HEK293 (cell line): ENCODE measurements around the gene ABTB2.

ENCODE experiments used
- ATF2 ChIP-seq: fragments of 450-650 bp; formaldehyde crosslinking; IDR thresholded peaks from 2 replicates; pipeline ENCODE4 v1.5.1; 2016; ENCODE audit warnings: missing biosample characterization, missing genetic modification characterization, low read depth
- CTCF ChIP-seq: fragments of 450-650 bp; formaldehyde crosslinking; IDR thresholded peaks from 2 replicates; pipeline ENCODE4 v1.5.1; 2016; ENCODE audit warnings: missing biosample characterization, missing genetic modification characterization
- GFI1B ChIP-seq: fragments of 450-650 bp; formaldehyde crosslinking; IDR thresholded peaks from 2 replicates; pipeline ENCODE4 v1.5.1; 2016; ENCODE audit warnings: missing biosample characterization, missing genetic modification characterization
- HOXA7 ChIP-seq: sonication (generic); formaldehyde crosslinking; IDR thresholded peaks from 2 replicates; pipeline ENCODE4 v1.8.1; 2022; ENCODE audit warnings: missing genetic modification reagents, borderline replicate concordance
- KLF16 ChIP-seq: fragments of 450-650 bp; formaldehyde crosslinking; IDR thresholded peaks from 2 replicates; pipeline ENCODE4 v1.5.1; 2017; ENCODE audit warnings: missing biosample characterization, missing genetic modification characterization
- MYNN ChIP-seq: fragments of 450-650 bp; formaldehyde crosslinking; IDR thresholded peaks from 2 replicates; pipeline ENCODE4 v1.5.1; 2016; ENCODE audit warnings: missing biosample characterization, missing genetic modification characterization, borderline replicate concordance
- TCF7L2 ChIP-seq: IDR thresholded peaks from 2 replicates; pipeline ENCODE4 v1.6.1; 2011; ENCODE audit warnings: low read depth, mild to moderate bottlenecking, inconsistent platforms, low read length, moderate library complexity, borderline replicate concordance
- ZNF184 ChIP-seq: fragments of 450-650 bp; IDR thresholded peaks from 2 replicates; pipeline ENCODE4 v1.5.1; 2018; ENCODE audit warnings: missing biosample characterization, mild to moderate bottlenecking, missing genetic modification characterization
- ZNF280D ChIP-seq: fragments of 450-650 bp; formaldehyde crosslinking; IDR thresholded peaks from 2 replicates; pipeline ENCODE4 v1.5.1; 2016; ENCODE audit warnings: missing biosample characterization, missing genetic modification characterization
- ZNF423 ChIP-seq: fragments of 450-650 bp; formaldehyde crosslinking; IDR thresholded peaks from 2 replicates; pipeline ENCODE4 v1.5.1; 2016; ENCODE audit warnings: missing biosample characterization, missing genetic modification characterization
- ZNF473 ChIP-seq: fragments of 450-650 bp; formaldehyde crosslinking; IDR thresholded peaks from 2 replicates; pipeline ENCODE4 v1.5.1; 2017; ENCODE audit warnings: missing biosample characterization, missing genetic modification characterization
- ZNF501 ChIP-seq: fragments of 450-650 bp; formaldehyde crosslinking; IDR thresholded peaks from 2 replicates; pipeline ENCODE4 v1.5.1; 2016; ENCODE audit warnings: missing biosample characterization, missing genetic modification characterization
- ZNF670 ChIP-seq: fragments of 450-650 bp; formaldehyde crosslinking; IDR thresholded peaks from 2 replicates; pipeline ENCODE4 v1.5.1; 2016; ENCODE audit warnings: missing biosample characterization, missing genetic modification characterization, low read depth
- ZNF768 ChIP-seq: fragments of 450-650 bp; formaldehyde crosslinking; IDR thresholded peaks from 2 replicates; pipeline ENCODE4 v1.5.1; 2018; ENCODE audit warnings: missing biosample characterization, mild to moderate bottlenecking, missing genetic modification characterization

- no peak for TF ChIP-seq CTCF
- TF ChIP-seq ATF2 (tag by site-specific recombination) = no peak
- no peak for TF ChIP-seq ZNF184 (tag by site-specific recombination)
- TF ChIP-seq ZNF280D = no peak
- no peak for TF ChIP-seq ZNF423 (tag by site-specific recombination)
- TF ChIP-seq KLF16 = no peak
- no peak for TF ChIP-seq ZNF768
- TF ChIP-seq ZNF501 (tag by site-specific recombination) = no peak
- no peak for TF ChIP-seq ZNF670 (tag by site-specific recombination)
- no peak for TF ChIP-seq HOXA7 (CRISPR knock-in tag)
- TF ChIP-seq ZNF473 (tag by site-specific recombination) = no peak
- TF ChIP-seq MYNN (tag by site-specific recombination) = no peak
- no peak for TF ChIP-seq TCF7L2
- TF ChIP-seq GFI1B (tag by site-specific recombination) = no peak
These were observed 243.3 kb downstream of the ABTB2 start for GRCh38 chr11:34114471-34114870.
